Kasumi-1 (cell line): ENCODE measurements around the gene CHST12.
"Not testable (repeated sequence)": the region's sequence is repeated elsewhere in the genome, so short reads cannot be mapped to it uniquely, and the experiment has no call there.

Source experiments
- DNase-seq, 2 experiments: peaks; one replicate each; lab custom pipeline; 2025; lab: John Stamatoyannopoulos, UW

CHST12 gene

GRCh38 chr7:2378125-2378524 is 25.3 kb upstream of the CHST12 start:
- not testable (repeated sequence) for DNase-seq

DNA sequence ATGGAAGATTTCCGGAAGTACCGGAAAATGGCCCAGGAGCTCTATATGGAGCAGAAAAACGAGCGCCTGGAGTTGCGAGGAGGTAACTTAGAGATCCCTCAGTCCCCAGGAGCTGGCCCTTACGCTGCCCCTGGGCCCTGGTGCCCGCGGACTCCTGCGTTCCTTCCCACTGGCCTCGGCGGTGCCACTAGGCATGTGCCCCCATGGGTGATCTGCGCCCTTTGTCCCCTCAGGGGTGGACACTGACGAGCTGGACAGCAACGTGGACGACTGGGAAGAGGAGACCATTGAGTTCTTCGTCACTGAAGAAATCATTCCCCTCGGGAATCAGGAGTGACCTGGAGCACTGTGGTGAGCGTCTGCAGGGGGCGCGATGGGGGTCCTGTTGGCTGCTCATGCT is 24.2 kb upstream of the CHST12 start:
- no peak for DNase-seq

DNA sequence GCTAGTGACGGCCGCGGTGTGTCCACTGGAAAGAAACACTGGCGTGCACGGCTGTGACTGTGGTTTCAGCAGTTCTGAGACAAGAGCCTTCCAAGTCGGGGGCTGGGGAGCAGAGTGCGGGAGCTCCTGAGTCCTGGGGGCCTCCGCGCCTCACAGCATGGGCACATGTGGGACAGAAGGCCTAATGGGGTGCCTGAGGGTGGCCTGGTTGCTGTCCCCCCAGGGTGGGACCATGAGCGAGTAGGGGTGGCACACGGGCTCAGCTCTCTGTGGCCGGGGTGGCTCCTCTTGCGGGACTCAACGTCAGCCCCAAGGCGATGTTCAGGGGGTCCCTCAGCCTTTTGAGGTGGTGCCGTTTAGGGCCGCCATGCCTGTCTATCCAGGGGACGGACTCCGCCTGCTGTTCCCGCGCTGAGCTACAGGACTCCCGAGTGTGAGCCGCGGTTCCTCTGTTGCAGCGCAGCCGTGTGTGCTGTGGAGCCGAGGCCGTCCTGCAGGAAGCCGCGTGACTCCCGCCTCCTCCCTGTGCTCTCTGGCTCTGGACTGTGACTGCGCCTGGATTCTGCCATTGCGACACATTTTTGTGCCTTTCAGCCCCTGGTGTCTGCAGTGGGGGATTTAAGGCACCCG is 23.5 kb upstream of the CHST12 start:
- no peak for DNase-seq

GRCh38 chr7:2380461-2380860 is 22.9 kb upstream of the CHST12 start:
- DNase-seq = no peak

GRCh38 chr7:2381227-2381626 is 22.2 kb upstream of the CHST12 start:
- DNase-seq = no peak

DNA sequence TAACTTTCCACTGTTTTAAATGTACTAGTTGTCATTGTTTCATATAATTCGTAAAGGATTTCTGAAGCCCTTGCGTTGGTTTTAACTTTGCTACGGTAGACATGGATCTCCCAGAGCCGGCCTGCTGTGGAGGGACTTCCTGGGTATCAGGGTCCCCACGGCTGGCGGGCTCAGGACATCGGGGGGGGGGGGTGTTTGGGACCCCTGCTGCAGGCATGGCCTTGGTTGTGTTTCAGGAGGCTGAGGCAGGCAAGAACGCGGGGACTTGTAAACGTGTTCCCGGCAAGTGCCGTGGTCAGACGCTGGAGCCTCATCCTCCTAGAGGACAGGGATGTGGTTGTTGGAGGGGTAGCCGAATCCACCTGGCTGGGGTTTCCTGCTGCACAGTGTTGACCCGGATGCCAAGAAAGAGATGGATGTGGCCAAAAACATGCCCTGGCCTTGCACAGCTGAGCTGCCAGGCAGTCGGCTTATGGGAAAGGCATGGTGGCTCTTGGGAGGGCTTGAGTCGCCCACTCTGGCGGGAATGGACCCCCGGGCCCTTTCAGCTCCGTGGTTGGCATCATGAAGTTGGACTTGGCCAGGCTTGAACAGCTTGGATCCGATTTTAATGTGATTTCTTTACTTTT is 21.4 kb upstream of the CHST12 start:
- DNase-seq = no peak

DNA sequence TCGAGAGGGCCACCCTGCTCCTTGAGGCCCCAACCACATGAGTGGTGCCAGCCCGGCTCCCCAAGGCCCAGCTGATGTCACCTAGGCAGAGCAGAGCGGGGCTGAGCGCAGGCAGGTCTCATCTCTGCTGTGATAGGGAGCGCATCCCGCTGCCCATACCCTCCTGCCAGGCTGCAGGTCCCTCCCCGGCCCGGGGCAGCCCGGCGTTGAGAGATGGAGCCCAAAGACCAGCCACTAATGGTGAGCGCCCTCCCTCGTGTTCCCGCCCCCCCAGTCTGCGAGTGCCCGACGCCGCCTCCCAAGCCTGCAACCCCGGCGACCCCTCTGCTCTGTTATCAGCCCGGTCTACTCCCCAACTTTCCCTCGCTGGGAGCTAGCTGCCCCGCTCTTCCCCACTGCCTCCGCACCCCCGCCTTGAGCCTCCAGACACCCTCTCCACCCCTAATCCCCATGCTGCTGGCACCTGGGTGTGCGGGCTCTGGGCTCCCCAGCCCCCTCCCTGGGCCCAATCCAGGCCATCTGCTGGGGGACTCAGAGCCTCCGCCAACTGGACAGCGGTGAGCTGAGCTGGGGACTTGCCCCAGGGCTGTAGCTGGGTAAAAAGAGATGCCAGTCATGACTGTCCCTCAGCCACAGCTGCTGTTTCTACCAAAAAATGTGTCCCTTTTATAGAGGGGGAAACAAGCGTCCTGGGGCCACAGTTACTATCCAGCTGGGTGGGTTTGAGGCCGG is 19.7 kb upstream of the CHST12 start:
- no peak for DNase-seq

- DNase-seq = no peak
Observed at GRCh38 chr7:2384354-2385243, 18.8 kb upstream of the CHST12 start.

DNA sequence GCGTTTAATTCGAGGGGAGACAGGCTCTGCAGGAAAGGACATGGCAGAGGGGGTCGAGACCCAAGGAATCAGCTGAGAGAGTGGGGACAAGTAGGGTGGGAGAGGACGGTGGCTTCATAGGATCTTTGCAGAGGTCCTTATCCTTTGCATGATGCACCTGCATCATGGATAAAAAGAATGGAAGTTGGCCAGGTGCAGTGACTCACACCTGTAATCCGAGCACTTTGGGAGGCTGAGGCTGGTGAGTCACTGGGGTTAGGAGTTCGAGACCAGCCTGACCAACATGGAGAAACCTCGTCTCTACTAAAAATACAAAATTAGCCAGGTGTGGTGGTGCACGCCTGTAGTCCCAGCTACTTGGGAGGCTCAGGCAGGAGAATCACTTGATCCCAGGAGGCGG is 17.3 kb upstream of the CHST12 start:
- not testable (repeated sequence) for DNase-seq

- DNase-seq = no peak
Observed at GRCh38 chr7:2386964-2387669, 16.3 kb upstream of the CHST12 start.

DNA sequence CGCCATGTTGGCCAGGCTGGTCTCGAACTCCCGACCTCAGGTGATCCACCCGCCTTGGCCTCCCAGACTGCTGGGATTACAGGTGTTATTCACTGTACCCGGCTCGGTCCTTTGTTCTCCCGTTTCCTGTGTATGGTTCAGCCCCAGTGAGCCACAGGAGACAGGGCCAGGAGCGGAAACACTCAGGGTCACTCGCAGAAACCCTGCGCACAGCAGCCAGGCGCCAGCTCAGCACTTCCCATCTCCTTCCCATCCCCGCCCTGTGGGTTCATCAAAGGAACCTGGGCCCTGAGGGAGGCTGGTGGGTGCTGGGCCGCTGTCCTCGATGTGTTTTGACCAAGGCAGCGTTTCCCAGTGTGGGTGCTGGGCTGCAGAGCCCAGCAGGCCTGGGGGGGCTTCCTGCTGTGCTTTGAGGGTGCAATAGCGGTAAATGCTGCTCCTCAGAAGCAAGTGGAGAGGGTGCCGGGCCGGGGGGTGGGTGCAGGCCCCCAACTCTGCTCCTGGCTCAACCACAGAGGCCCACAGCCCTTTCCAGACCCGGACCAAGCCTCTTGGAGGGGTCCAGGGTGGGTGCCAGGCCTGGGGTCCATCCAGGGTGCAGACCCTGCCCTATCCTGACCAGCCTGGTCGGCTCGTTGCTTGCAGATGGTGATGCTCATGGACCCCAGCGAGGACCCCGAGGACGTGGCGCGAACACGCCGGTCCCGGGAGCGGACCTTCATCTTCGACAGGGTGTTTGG is 15.3 kb upstream of the CHST12 start:
- DNase-seq = no peak

GRCh38 chr7:2388637-2388954 is 14.8 kb upstream of the CHST12 start:
- DNase-seq = no peak

GRCh38 chr7:2390020-2390816 is 13.2 kb upstream of the CHST12 start:
- not testable (repeated sequence) for DNase-seq

GRCh38 chr7:2393706-2394105 is 9.7 kb upstream of the CHST12 start:
- DNase-seq = no peak

- no peak for DNase-seq
Observed at GRCh38 chr7:2394566-2395082, 8.8 kb upstream of the CHST12 start.

- DNase-seq = no peak
Observed at GRCh38 chr7:2398506-2398905, 4.9 kb upstream of the CHST12 start.

DNA sequence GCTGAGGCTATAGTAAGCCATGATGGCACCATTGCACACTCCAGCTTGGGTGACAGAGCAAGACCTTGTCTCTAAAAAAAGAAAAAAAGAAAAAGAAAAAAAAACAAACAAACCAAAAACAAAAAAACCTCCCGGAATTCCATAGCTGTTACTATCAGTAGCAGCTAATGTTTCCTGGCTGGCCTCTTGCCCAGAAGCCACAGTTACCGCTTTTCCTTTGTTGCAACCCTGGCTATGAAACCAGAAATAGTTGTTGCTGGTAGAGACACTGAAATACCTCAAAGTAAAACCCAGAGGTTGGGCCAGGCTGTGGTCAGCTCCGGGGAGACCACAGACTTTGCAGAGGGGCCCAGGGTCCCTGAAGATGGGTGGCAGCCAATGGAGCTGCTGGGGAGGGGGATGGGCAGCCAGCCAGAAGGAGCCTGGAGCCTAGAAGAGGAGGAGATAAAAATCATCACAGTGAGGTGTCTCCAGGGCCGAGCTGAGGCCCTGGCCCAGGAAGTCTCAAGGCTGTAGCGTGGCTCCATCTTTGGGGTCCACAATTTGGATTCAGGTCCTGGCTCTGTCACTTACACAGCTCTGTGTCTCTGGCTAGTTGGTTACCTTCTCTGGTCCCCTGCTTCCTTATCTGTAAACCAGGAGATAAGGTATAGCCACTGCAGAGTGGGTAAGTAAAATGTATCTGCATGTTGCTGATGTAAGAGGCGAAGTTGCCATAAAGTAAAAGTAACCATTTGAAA is 3.4 kb upstream of the CHST12 start:
- DNase-seq = peak; percentile 46 to 77

- no peak for DNase-seq
Observed at GRCh38 chr7:2402687-2403013, 761 bp upstream of the CHST12 start.
